ENCODE results near the gene POLR3GL.

POLR3GL gene

DNA sequence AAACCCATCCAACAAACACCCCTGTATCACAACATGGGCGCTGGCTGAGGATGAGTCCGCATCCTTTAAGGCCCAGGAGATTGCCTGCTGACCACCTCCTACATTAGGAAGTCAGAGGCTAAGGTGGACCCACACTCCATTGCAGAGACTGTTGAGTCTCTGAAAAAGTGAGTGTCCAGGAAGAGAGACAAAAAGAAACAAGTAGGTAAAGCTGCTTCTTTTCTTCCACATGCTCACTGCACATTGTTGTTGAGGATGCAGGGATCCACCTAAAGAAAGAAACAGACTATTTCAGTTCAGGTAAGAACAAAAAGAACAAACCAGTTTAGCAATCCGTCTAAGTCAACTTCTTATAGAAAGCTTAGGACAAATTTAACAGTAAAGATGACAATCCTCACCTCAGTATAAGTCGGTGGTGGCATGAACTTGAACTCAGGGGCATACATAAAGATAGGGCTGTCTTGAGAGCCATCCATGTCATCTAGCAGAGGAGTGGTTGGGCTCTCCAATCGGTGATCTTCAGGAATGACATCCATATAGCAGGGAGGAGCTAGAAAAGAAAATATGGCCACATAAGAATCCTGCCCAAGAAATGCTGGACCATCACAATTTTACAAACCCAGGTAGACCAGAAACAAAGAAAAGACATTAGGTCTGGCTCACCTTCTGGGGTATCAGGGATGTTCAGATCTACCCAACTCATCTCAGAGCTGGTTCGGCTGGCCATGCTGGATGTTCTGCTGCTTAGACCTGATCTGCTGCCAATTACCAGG is 29.3 kb downstream of the POLR3GL start:
- no peak for DNase-seq

DNA sequence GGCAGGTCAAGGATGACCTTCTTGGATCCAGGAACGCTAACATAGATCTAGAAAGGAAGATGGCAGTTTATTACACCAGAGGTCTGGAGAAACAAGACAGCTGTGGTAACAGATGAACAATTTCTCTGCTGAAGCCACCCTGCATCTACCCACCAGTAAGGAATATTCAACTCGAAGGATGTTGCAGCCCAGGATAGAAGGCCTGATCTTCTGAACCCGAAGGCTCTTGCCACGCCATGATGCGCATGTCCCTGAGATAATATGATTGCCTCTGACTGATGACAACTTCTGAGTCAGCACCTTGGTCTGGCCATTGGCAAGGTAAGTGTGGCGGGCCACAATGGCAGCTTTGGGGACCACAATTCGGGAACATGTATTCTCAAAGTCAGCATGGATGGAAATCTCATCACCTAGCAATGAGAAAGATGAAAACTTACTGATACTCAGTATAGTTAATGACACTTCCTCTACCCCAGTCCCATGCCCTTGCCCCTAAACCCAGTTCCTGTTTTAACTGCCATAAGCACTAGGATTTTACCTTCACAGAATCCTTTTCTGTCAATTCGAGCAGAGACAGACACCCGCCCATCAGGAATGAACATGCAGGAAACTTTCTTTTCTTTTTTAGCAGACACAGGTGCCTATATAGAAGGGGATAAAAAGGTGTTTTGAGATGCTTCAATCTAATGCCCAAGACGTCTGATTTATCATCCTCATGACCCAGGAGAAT is 30.1 kb downstream of the POLR3GL start:
- no peak for DNase-seq

DNA sequence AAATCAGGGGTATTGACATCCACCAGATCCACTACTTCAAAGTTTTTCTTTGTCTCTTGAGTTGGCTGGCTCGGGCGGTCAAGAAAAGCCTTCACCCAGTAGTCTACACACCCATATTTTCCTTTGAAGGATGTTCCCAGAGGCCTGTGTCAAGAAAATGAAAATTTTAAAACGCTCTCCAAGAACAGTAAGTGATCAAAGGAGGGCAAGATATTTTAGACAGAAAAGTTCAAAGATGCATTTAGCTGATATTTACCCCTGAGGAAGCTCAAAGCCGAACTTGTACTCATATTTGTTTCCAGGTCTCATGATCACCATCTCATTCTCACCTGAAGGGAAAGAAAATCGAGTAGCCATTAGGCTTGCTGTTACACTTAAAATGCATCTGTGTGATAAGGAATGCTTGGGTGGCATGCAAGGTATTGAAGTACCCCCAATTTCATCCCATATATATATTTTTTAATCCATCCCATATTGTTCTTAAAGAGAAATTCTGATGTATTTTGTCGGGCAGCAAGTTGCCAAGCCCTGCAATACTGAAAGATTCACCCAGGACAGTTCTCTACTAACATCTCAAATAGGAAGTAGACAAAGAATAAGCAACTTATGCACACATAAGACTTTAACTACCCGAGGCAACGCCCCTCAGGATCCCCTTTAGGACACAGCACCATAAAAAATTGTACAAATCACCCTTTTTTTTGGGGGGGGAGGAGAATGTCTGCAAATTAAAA is 30.8 kb downstream of the POLR3GL start:
- DNase-seq, result no peak

- peak; percentile 54 for DNase-seq
These were observed 31.5 kb downstream of the POLR3GL start for GRCh38 chr1:145995964-145996432.

DNA sequence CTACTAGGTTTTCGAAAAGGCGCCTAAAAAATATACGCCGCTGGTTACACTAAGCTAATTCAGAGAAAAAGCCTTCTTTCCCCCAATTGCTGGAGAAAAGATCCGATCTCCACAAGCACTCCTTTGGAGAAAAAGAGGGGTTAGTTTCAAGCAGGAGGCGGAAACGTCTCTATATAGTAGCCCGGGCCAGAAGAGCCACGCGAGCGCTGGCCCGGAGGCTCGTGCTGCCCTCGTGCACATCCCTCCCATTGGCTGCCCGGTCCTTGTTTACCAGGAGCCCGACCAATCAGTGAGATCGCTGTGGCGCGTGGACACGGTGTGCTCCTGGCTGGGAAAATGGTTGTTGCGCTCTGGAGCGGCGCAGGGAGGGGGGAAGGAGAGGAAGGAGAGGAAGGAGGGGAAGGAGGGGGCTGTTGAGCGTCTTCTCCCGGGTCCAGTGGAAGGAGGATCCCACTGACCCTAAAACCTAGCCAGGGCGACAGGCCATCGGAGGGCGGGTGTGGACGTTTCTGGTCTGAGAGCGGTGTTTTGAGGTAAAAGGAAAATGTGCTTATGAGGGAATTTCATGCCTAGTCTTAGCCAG is 32.0 kb downstream of the POLR3GL start, which contains the start of gene TXNIP:
TXNIP (minus strand) TSS at position 147 of the 583 bp plus-strand sequence. CDS start 313 bp downstream, outside the sequence.
- DNase-seq, result peak; percentile 96

DNA sequence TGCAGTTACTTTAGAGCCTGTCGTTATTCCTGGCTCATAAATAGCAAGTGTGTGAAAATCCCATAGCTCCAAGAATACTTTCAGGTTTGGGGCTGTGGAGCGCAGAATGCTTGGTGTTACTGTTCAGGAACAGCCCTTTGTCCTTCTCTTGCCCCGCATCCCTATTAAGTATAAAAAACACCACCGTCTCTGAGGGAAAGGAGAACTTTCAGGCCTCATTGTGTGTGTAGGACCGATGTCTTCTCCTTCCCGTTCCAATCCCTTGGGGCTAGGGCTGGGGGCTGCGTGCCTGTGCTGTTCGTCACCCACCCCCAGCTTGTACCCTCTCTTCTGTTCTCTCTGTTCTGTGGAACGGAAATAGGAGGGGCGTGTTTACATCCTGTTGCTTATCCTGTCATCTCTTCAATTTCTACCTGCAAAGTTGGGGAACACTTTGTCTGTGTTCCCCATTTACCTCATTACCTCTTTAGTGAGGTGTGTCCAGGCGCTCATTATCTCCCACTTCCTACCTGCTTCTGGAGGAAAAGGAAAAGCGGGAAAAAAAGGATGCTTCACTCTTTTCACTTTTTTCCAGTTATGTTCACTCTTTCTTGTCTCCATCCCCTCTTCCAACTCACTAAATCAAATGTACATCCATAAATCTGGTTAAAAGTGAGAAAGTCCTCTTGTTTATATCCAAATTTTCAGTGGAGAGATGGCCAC is 32.7 kb downstream of the POLR3GL start:
- peak; percentile 17 for DNase-seq

DNA sequence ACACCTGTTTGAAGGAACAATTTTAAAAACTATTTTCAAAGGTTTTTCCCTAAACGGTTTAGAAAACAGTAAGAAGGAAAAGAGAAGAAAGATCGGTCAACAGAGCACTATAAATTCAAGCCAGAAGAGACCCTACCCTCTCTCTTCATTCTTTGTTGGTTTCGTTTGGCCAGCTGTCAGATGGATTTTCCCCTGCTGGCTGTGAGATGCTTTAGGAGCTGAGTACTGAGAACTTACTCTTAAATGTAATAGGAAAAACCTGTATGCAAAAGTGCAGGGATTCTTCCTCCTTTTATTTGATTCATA is 33.2 kb downstream of the POLR3GL start:
- peak; percentile 38 for DNase-seq

- DNase-seq, result peak; percentile 96
These were observed 35.0 kb downstream of the POLR3GL start for GRCh38 chr1:145999321-146000024.

GRCh38 chr1:146001709-146002108 is 37.2 kb downstream of the POLR3GL start:
- no peak for DNase-seq

DNA sequence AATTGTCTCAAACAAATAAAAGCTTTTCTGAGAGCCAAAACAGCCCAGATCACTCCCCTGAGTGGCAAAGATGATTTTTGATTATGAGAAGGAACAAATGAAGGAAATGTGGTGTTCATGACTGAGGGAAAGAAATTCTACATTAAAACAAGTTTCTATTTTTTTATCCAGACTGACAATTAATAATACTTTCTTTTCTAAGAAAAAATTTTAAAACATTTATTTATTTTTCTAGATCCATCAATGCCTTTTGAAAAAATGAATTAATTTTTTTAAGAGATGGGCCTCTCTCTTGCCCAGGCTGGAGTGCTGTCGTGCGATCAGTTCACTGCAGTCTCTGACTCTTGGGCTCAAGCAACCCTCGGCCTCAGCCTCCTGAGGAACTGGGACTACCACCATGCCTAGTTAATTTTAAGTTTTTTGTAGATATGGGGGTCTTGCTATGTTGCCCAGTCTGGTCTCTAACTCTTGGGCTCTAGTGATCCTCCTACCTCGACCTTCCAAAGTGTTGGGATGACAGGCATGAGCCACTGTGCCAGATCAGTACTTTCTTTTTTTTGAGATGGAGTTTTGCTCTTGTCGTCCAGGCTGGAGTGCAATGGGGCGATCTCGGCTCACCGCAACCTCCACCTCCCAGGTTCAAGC is 43.1 kb downstream of the POLR3GL start:
- DNase-seq, result no peak

DNA sequence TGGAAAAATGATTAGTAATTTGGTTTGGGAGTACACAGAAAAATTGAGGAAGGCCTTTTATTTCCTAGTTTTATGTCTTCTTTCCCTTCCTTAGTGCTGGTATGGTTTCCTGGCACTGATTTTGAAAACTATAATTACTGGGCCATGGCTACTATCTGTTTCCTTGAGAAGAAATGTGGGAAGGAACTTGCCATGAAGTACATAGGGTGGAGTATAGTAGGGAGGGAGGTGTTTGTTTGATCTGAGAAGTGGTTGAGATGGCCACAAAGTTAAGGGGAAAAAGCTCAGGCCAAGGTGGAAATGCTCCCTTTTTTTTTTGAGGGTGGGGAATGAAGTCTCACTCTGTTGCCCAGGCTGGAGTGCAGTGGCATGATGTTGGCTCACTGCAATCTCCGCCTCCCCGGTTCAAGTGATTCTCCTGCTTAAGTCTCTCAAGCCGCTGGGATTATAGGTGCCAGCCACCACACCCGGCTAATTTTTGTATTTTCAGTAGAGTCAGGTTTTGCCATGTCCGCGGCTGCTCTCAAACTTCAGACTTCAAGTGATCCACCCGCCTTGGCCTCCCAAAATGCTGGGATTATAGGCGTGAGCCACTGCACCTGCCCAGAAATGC is 45.7 kb downstream of the POLR3GL start:
- no peak for DNase-seq

DNA sequence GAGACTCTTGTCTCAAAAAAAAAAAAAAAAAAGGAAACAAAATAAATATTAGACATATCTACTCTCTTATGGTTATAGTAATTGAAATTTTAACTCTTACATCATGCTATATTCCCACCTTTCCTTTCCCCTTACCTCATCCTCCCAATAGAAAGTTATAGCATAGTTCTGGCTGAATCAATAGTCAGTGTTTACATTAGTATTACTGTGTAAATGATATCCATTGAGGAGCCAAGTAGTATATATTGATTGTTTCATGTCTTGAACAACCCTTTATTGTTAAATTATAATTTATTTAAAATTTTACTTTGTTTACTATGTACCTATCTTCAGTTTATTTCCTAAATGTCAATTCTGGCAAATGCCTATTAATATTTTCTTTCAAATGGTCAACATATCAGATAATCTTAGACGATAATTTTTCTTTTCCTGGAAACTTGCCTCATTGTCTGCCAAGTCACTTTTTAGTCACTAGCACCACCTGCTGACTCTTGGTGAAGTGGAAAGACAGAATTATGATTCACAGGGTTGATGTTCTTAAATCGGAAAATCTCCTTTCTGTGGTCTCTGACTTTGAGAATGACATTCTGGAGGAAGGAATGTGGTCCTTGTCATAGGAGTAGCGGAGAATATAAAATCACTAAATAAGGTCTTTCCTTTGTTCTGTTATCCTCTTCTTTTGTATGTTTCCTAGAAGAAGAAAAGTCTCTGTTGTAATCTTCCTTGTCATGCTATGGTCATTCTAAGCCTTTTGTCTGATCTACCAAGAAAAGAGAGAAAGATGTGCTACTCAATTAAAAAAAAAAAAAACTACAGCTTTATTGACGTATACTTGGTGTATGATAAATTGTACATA is 48.4 kb downstream of the POLR3GL start:
- DNase-seq, result peak; percentile 72

- no peak for DNase-seq
These were observed 49.1 kb downstream of the POLR3GL start for GRCh38 chr1:146013559-146013922.

- no peak for DNase-seq
These were observed 52.4 kb downstream of the POLR3GL start for GRCh38 chr1:146016891-146017290.

DNA sequence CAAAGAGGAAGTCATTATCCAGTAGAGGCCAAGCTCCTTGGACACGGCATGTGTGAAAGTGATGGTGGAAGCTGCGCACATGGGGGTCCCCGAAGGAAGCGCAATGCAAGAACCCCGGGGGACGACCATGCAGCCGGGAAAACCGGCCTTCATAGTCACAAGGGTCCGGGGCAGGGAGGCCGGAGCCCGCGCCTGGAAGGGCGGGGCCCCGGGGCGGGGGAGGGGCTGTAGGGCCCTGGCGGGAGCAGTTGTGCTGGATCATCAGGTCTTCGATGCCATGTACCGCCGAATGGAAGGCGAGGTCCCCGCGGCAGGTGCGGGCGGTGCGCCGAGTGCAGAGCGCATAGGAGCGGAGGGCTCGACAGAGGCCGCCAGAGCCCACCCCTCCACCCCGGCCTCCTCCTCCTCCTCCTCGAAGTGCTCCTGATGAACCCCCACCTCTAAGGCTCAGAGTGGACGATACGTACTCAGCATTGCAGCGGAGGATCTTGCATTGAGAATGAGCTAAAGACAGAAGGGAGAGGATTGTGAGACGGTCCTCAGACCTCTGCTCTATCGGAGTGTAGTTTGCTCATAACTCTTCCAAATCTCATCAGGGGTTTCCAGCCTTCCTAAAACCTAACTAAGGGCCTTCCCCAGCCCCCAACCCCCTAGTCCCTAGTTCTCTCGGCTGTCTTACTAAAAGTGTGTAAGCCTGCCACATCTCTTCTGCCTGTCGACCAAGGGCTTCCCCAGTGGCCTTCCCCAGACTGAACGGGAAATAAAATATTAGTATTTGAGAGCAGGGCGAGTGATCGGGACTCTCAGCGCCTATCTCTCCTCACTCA is 55.0 kb downstream of the POLR3GL start:
- DNase-seq, result no peak

DNA sequence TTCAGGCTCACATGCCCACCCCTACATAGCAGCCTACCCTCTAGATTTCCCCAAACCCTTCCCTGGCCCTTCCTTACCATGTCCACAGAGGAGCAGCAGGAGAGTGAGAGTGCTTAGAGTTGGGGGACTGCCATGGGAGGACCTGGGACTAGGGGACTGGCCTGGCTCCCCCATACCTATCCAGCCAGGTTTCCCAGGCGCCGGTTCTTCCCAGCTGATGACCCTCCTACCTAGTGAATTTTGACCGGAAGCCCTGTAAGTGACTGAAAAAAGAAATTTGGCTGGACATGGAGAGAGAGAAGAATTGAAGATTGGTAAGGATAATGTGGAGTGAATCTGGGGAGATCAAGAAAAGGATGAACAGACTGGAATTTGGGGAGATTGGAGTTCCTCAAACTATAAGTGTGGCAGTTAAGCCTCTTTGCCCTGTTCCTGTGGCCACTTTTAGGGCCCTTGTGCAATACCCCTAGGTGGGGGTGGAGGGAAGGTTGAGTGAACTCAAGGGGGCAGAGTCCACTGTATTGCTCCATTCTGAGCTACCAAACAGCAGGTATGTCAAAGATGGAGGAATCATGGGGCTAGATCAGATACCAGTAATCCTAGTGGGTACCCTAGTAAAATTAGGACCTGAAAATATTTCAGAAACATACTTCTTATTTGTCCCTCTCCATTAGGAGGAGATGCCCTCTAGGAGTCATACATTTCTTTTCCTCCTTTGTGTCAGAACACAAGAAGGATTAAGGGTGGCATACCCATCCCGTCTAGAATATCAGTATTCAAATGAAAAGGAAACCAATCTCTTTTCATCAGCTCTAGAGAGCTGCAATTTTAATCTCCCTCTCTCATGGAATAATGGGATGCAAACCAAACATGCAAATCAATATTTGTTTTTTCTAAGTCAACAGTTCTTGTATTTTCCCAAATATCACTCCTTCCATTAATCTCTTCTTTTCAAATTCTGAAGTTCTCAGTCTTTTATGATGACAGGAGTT is 55.9 kb downstream of the POLR3GL start:
- DNase-seq, result no peak

DNA sequence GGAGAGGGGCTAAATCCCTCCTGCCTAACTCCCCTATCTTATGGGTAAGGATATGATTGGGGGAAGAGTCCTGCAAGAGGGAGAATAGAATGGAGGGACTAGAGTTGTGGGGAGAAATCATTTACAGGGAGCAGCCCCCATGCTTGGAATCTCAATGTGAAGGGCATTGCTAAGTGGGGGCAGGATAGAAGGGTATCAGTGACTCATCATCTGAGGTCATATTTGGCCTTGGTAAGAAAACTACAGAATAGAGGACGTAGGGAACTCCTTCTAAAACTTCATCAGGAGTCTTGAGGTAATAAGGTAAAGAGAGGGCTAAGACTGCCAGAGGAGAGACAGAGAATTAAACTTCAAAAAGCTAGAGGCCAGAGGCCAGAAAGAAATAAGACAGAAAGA is 56.6 kb downstream of the POLR3GL start:
- DNase-seq, result no peak
